Activated CD8-positive, alpha-beta memory T cell treated with anti-CD3 and anti-CD28 coated beads for 36 hours (primary cell): ENCODE data around the gene TYW1B. TPM values are rescaled to one million over a fixed set of nuclear protein-coding genes. Genes with fewer than 3 reads are reported as not detected.
"Not testable (repeated sequence)": the region's sequence is repeated elsewhere in the genome, so short reads cannot be mapped to it uniquely, and the experiment has no call there.

ENCODE experiments used
- CTCF ChIA-PET: fragments of 350-600 bp; sonication (Branson Sonifier 250); formaldehyde crosslinking; loops from one replicate; lab custom pipeline; 2021; ENCODE audit warnings: antibody characterized with exemption; lab: Charles Lee
- POLR2A ChIA-PET: fragments of 350-600 bp; sonication (Branson Sonifier 250); formaldehyde crosslinking; loops from one replicate; lab custom pipeline; 2021; ENCODE audit warnings: antibody characterized with exemption; lab: Charles Lee
- total RNA-seq, 2 experiments: library from RNA; stranded (reverse); gene quantifications; one replicate each; pipeline ENCODE4 v1.2.3, GENCODE V29; 2021

The TYW1B gene
- total RNA-seq, 2 experiments from 2014 or later: 4.8 TPM

DNA sequence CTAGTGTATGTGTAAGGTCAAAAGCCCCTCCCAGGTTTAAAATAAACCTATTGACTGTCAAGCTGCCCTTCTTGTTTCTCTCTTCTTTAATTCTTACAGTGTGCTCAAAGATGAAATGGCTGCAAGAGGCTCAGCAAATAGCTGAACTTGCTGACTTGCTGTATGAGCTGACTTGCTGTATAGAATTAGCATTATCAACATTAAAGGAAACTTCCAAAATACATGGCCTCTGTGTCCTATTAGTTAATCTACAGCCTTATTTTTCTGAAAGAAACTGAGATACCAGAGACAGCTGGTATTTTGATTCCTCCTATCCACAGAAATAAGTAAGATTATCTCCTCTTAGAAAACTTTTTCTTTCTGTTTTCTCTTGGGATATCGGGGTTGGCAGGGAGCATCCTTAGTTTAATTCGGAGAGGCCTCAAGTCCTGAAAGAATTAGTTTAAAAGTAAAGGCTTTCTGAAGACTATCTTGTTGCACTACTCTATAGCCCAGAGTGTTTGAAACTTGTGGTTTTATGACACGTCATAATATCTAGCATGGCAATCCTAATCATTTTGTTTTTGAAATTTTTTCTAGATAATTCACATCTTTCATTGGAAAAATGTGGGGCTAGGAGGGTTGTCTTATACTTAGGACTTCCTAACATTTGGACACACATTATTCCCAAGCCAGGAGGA lies 119.5 kb downstream of the TYW1B start:
- CTCF ChIA-PET, POLR2A ChIA-PET: not testable (repeated sequence)

GRCh38 chr7:72706521-72706920 lies 121.5 kb downstream of the TYW1B start:
- CTCF ChIA-PET: no interaction called here
- POLR2A ChIA-PET: no interaction called here

DNA sequence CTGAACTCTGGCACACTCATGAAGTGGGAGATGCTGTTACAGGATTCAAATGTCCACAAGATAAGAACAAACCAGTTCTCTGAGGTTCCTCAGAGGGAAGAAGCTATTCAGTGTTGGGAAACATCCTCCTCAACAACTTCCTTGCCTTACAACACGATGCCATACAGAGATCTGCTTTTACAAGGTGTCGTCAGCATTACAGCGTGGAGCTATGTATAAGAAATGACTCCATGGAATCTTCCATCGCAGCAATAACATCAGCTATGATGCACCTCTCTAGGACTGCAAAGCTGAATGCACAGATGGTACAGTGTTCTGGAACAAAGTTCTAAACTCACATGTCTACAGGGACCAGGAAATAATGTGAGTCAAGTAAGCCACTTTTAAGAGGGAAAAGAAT lies 122.3 kb downstream of the TYW1B start:
- CTCF ChIA-PET, POLR2A ChIA-PET: not testable (repeated sequence)

DNA sequence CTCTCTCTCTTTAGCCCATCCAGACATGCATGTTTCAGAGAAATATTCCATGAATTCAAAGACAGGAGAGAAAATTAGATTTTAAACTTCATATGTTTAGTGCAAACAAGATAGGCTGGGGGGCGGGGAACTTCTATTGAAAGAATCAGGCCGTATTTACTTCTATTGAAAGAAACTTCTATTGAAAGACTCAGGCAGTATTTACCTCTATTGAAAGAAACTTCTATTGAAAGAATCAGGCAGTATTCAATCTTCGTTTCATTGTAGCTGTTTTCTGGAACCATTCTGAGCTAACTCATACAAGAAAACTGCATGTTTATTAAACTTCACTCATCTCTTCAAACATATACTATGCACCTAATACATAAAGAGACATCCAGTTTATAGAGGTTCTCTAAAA lies 123.1 kb downstream of the TYW1B start:
- POLR2A ChIA-PET: no interaction called here
- CTCF ChIA-PET: no interaction called here

DNA sequence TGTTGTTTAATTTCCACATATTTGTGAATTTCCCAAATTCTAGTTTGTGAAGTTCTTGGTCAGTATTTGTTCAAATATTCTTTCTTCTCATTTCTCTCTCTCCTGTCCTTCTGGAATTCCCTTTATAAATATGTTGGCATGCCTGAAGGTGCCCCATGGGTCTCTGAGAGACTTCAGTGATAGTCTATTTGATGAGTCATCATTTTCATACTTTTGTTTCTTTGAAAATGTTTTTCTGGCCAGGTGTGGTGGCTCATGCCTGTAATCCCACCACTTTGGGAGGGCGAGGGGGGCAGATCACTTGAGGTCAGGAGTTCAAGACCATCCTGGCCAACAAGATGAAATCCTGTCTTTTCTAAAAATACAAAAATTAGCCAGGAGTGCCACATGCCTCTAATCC lies 127.5 kb downstream of the TYW1B start:
- POLR2A ChIA-PET, CTCF ChIA-PET: not testable (repeated sequence)

GRCh38 chr7:72697066-72697465 lies 130.9 kb downstream of the TYW1B start:
- POLR2A ChIA-PET, CTCF ChIA-PET: not testable (repeated sequence)

- CTCF ChIA-PET, POLR2A ChIA-PET: not testable (repeated sequence)
Observed at GRCh38 chr7:72696643-72697042, 131.4 kb downstream of the TYW1B start.

- POLR2A ChIA-PET, CTCF ChIA-PET: not testable (repeated sequence)
Observed at GRCh38 chr7:72695482-72695881, 132.5 kb downstream of the TYW1B start.

- POLR2A ChIA-PET, CTCF ChIA-PET: not testable (repeated sequence)
Observed at GRCh38 chr7:72691442-72691841, 136.6 kb downstream of the TYW1B start.

DNA sequence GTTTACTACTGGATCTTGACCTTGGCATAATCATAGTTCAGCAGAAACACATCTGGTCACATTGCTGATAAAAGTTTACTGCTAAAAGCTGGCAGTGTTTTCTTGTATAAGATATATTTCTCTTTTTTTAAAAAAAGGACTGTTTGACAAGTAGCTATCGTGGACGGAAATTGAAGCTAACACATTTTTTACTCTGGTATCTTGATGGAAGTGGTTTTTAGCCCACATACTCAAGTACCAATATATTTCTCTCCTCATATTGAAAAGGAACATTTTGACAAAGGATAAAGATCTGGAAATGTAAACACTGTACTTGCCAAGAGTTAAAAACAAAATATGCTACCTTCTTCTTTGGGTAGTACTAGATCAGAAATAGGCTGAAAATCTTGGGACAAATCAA lies 137.8 kb downstream of the TYW1B start:
- CTCF ChIA-PET, POLR2A ChIA-PET: not testable (repeated sequence)

GRCh38 chr7:72689344-72689743 lies 138.7 kb downstream of the TYW1B start:
- CTCF ChIA-PET, POLR2A ChIA-PET: not testable (repeated sequence)

DNA sequence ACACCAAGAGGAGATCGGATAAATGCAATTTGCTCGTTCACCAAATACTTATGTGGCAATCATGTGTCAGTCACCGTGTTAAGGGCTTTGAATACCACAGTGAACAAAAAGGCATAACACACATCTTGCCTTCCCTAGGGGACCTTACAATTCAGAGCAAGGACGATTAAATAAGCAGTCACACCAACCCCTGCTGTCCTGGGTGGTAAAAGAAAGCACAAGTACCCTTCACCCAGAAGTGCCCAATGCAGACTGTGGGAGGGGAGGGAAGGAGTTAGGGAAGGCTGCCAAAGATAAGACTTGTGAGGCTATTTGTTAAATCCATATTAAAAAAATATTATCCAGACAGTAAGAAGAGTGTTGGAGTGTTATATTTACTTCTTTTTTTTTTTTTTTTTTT lies 146.8 kb downstream of the TYW1B start:
- CTCF ChIA-PET, POLR2A ChIA-PET: not testable (repeated sequence)

- POLR2A ChIA-PET, CTCF ChIA-PET: not testable (repeated sequence)
Observed at GRCh38 chr7:72676880-72677279, 151.1 kb downstream of the TYW1B start.

- POLR2A ChIA-PET, CTCF ChIA-PET: not testable (repeated sequence)
Observed at GRCh38 chr7:72676086-72676690, 151.8 kb downstream of the TYW1B start.

DNA sequence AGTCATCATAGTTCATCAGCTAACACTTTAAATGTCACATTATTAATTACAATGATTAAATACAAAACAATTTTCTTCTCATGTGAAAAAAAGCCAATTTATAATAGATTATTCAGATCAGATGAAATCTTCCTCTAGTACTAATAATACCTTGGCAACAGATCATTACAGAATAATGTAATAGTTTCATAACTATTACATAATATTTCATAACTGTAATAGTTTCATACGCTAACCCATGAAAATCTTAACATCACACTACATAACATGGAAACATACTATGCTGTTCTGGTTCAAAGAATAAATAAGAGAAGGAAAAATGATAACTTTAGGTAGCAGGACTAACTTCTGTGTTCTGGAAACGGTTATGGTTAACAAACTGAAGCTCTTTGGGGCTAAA lies 152.3 kb downstream of the TYW1B start:
- POLR2A ChIA-PET, CTCF ChIA-PET: not testable (repeated sequence)

DNA sequence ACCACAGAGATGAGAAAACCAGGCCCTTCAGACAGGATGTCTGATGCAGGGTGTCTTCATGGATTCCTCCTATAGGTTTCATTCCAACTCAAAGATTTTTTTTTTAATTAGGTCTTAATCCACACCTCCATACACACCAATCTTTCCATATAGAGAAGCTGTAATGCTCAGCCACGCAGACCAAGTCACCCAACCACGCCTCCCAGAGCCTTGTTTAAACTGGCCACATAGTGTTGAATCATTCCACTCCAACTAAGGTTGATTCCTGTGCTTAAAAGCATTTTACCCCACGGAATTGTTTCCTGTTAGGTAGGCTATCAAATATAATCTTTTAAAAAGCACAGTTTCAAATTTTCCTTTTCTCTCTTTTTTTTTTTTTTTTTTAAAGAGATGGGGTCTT lies 153.6 kb downstream of the TYW1B start:
- CTCF ChIA-PET: no interaction called here
- POLR2A ChIA-PET: no interaction called here

GRCh38 chr7:72670850-72671249 lies 157.2 kb downstream of the TYW1B start:
- POLR2A ChIA-PET, CTCF ChIA-PET: not testable (repeated sequence)

DNA sequence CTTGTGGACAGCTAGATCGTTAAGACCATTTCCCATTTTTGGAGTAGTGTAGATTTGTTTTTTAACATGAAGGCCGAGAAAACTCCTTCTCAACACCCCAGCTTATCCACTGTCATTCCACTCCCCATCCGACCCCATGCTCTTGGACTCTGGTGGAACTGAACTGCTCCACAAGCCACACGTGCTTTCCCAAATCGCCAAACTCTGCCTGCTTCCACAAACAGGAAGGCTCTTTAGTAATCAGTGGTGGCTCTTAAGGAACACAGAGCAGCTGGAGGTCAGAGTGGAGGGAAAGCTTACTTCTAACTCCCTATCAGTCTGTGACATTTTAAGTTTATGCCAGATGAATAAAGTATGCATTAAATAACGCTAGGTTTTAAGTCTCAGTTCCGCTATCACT lies 159.6 kb downstream of the TYW1B start:
- POLR2A ChIA-PET: not testable (repeated sequence)

GRCh38 chr7:72667049-72667448 lies 161.0 kb downstream of the TYW1B start:
- CTCF ChIA-PET, POLR2A ChIA-PET: not testable (repeated sequence)

More for the DNA sequence above, 159.6 kb downstream of the TYW1B start:
- CTCF ChIA-PET: not testable (repeated sequence)

GRCh38 chr7:72648574-72648973 lies 179.4 kb downstream of the TYW1B start:
- POLR2A ChIA-PET, CTCF ChIA-PET: not testable (repeated sequence)

DNA sequence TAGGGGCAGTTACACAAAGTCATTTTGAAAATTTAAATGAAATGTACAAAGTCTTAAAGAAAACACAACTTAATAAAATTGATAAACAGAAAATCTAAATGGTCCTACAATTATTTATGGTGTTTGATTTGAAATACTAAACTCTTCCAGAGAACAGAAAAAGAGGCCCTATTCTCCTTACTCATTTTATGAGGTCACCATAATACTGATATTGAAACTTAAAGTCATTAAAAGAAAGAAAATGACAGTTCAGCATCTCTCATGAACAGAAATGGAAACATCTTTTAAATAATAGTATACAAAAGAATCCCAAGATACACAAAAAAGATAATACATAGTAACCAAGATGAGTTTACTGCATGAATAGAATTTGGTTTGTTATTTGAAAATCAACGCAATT lies 184.3 kb downstream of the TYW1B start:
- POLR2A ChIA-PET, CTCF ChIA-PET: not testable (repeated sequence)
